ENCODE results near the gene QSOX2. TPM values are rescaled to one million over a fixed set of nuclear protein-coding genes. Genes with fewer than 3 reads are reported as not detected.
A peak's percentile ranks its signal among the peaks of the same experiment; 100 is the strongest.

The QSOX2 gene
- total and polyA plus RNA-seq, 2 experiments from 2014 or later, result 9.2 to 29.2 TPM

GRCh38 chr9:136228107-136228875 lies 17.3 kb downstream of the QSOX2 start:
- TF ChIP-seq CREB1 (CRISPR knock-in tag; IDR thresholded peaks at IDR 0.05; ENCODE audit: low read depth), result no peak
- TF ChIP-seq EZH2phosphoT487 (IDR thresholded peaks at IDR 0.05; ENCODE audit: unreplicated experiment), result no peak
- no peak for TF ChIP-seq ZNF114 (CRISPR knock-in tag; IDR thresholded peaks at IDR 0.05)
- TF ChIP-seq POLR2AphosphoS5 (IDR thresholded peaks at IDR 0.05; ENCODE audit: low read depth), result no peak
- no peak for TF ChIP-seq ZNF462 (CRISPR knock-in tag; IDR thresholded peaks at IDR 0.05)
- H3K27me3 Mint-ChIP-seq (ENCODE audit: insufficient read depth, low read depth, poor library complexity), result peaks cover 7% of the 10 kb centered on the region
- no peaks in the 10 kb centered on the region for H3K9me3 Mint-ChIP-seq
- H3K27ac Mint-ChIP-seq, result 0 out of 2 replicates have a peak overlapping the region, but pooled peaks have one; percentile 19
- no peak overlapping the region for H2AFZ ChIP-seq
- H3K4me3 Mint-ChIP-seq, result no peak overlapping the region
- no peak for ATAC-seq
- H3K4me3 ChIP-seq, result no peak overlapping the region
- no peak overlapping the region for H3K4me2 ChIP-seq
- 0 out of 2 replicates have a peak, but pooled peaks cover 3% of the 10 kb centered on the region for H3F3A ChIP-seq (replicated peaks; ENCODE audit: low read depth)
- H3K79me2 ChIP-seq (replicated peaks; ENCODE audit: insufficient read depth), result peaks cover 90% of the 10 kb centered on the region
- 0 out of 2 replicates have a peak, but pooled peaks cover 2% of the 10 kb centered on the region for H3K36me3 ChIP-seq (ENCODE audit: insufficient read depth)
- no peak overlapping the region for H3K27ac ChIP-seq (ENCODE audit: low read depth)
- no peak for DNase-seq (ENCODE audit: low spot score)
- H3K27me3 ChIP-seq (ENCODE audit: insufficient read depth), result no peaks in the 10 kb centered on the region
- H3K36me3 Mint-ChIP-seq (ENCODE audit: low read depth), result peaks cover 17% of the 10 kb centered on the region
- H4K20me1 ChIP-seq (replicated peaks; ENCODE audit: insufficient read depth), result peaks cover 57% of the 10 kb centered on the region
- H3K4me1 ChIP-seq (ENCODE audit: insufficient read depth), result no peaks in the 10 kb centered on the region
- peaks cover 10% of the 10 kb centered on the region for H3K4me1 Mint-ChIP-seq
- no peaks in the 10 kb centered on the region for H3K9me2 ChIP-seq (ENCODE audit: insufficient read depth)
